ENCODE measurements around the gene CD48. TPM values are rescaled to one million over a fixed set of nuclear protein-coding genes. Genes with fewer than 3 reads are reported as not detected.

The CD48 gene, protein sequence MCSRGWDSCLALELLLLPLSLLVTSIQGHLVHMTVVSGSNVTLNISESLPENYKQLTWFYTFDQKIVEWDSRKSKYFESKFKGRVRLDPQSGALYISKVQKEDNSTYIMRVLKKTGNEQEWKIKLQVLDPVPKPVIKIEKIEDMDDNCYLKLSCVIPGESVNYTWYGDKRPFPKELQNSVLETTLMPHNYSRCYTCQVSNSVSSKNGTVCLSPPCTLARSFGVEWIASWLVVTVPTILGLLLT
- 2.6 TPM for total RNA-seq

GRCh38 chr1:160711602-160712311 is at the start of gene CD48:
Gene CD48 (minus strand): TSS chr1:160711822. CDS start chr1:160711763, 59 bp downstream.

GRCh38 chr1:160739098-160739511 is 27.5 kb upstream of the CD48 start, which contains the start of gene SLAMF7:
Gene SLAMF7 (plus strand): TSS chr1:160739247. CDS start chr1:160739302, 55 bp downstream.

GRCh38 chr1:160646711-160647328 is 64.8 kb downstream of the CD48 start, which contains the start of gene SLAMF1:
Gene SLAMF1 (minus strand): TSS chr1:160647044. CDS start chr1:160646945, 99 bp downstream.

Other genes starting within 250 kb of the CD48 start
- gene SLAMF6, start 188.6 kb downstream of the CD48 start, total RNA-seq = not detected
- gene CD84, start 132.3 kb downstream of the CD48 start, total RNA-seq = 2.2 TPM
- not detected for gene SLAMF1, start 64.8 kb downstream of the CD48 start, total RNA-seq
- 0.22 TPM for gene SLAMF7, start 27.4 kb upstream of the CD48 start, total RNA-seq
- gene LY9, start 84.4 kb upstream of the CD48 start, total RNA-seq = 0.71 TPM
- gene CD244, start 151.1 kb upstream of the CD48 start, total RNA-seq = 0.16 TPM
- not detected for gene ITLN1, start 173.4 kb upstream of the CD48 start, total RNA-seq
- gene ITLN2, start 243.0 kb upstream of the CD48 start, total RNA-seq = not detected

All from camera-type eye (tissue), 1 donor.